Keratinocyte (primary cell): ENCODE measurements around the gene CARM1.

Experiments
- CTCF ChIP-seq, 3 experiments: IDR thresholded peaks in 1 of 3; conservative IDR thresholded peaks in 1 of 3; optimal IDR thresholded peaks in 1 of 3; 2 replicates in 2 of 3; 3 replicates in 1 of 3; pipeline versions ENCODE3 to v1.5.1; 2011; ENCODE audit warnings: low read length in 3 of 3, mild to moderate bottlenecking in 3 of 3, moderate library complexity in 2 of 3, control low read depth in 1 of 3, inconsistent platforms in 1 of 3; ENCODE audit not compliant: insufficient read depth in 2 of 3; ENCODE audit errors: extremely low read depth in 1 of 3
- EZH2 ChIP-seq: IDR thresholded peaks from one replicate; pipeline ENCODE4 v1.6.1; 2012; ENCODE audit warnings: inconsistent platforms, mild to moderate bottlenecking, low read length, moderate library complexity

- TF ChIP-seq CTCF (optimal IDR thresholded peaks at IDR 0.05 in 1 of 3, IDR thresholded peaks at IDR 0.05 in 1 of 3, conservative IDR thresholded peaks at IDR 0.05 in 1 of 3; ENCODE audit: extremely low read depth in 1 of 3, insufficient read depth in 2 of 3, low read length in 3 of 3) (no peak), EZH2 (no peak)
These were observed 51.3 kb downstream of the CARM1 start for GRCh38 chr19:10922638-10923014.
